OCI-M2 (cell line): ENCODE data around the gene CCDC91.
"Not testable (repeated sequence)": the region's sequence is repeated elsewhere in the genome, so short reads cannot be mapped to it uniquely, and the experiment has no call there.

Experiments
- DNase-seq: peaks from one replicate; lab custom pipeline; 2025; ENCODE audit not compliant: unreplicated experiment; lab: John Stamatoyannopoulos, UW

CCDC91 gene

GRCh38 chr12:28180786-28181185 is 9.5 kb upstream of the CCDC91 start:
- DNase-seq: no peak

- no peak for DNase-seq
Measured at GRCh38 chr12:28184375-28184774, 5.9 kb upstream of the CCDC91 start.

- no peak for DNase-seq
Measured at GRCh38 chr12:28186500-28186899, 3.8 kb upstream of the CCDC91 start.

GRCh38 chr12:28189784-28190320 is 404 bp upstream of the CCDC91 start:
- no peak for DNase-seq

GRCh38 chr12:28191051-28192048 is 1.1 kb downstream of the CCDC91 start:
- DNase-seq: no peak

- no peak for DNase-seq
Measured at GRCh38 chr12:28192125-28192524, 1.9 kb downstream of the CCDC91 start.

GRCh38 chr12:28194621-28195020 is 4.4 kb downstream of the CCDC91 start:
- DNase-seq: not testable (repeated sequence)

GRCh38 chr12:28201136-28201535 is 10.9 kb downstream of the CCDC91 start:
- DNase-seq: not testable (repeated sequence)

GRCh38 chr12:28202374-28203130 is 12.3 kb downstream of the CCDC91 start:
- no peak for DNase-seq

GRCh38 chr12:28209782-28210181 is 19.5 kb downstream of the CCDC91 start:
- no peak for DNase-seq

GRCh38 chr12:28212182-28212581 is 21.9 kb downstream of the CCDC91 start:
- DNase-seq: no peak

GRCh38 chr12:28215021-28215420 is 24.8 kb downstream of the CCDC91 start:
- DNase-seq: no peak

GRCh38 chr12:28216016-28216415 is 25.8 kb downstream of the CCDC91 start:
- no peak for DNase-seq

- DNase-seq: no peak
Measured at GRCh38 chr12:28217805-28218204, 27.5 kb downstream of the CCDC91 start.

- no peak for DNase-seq
Measured at GRCh38 chr12:28218875-28219274, 28.6 kb downstream of the CCDC91 start.

GRCh38 chr12:28219827-28220226 is 29.6 kb downstream of the CCDC91 start:
- no peak for DNase-seq

- DNase-seq: no peak
Measured at GRCh38 chr12:28222081-28222700, 31.9 kb downstream of the CCDC91 start.

- DNase-seq: no peak
Measured at GRCh38 chr12:28223025-28223554, 32.8 kb downstream of the CCDC91 start.

- DNase-seq: no peak
Measured at GRCh38 chr12:28223858-28224257, 33.6 kb downstream of the CCDC91 start.

GRCh38 chr12:28226705-28227104 is 36.4 kb downstream of the CCDC91 start:
- DNase-seq: no peak

- DNase-seq: no peak
Measured at GRCh38 chr12:28227251-28227650, 37.0 kb downstream of the CCDC91 start.
